HepG2 (cell line): ENCODE measurements around the gene CFAP97. TPM values are rescaled to one million over a fixed set of nuclear protein-coding genes. Genes with fewer than 3 reads are reported as not detected.

ENCODE experiments used
- ATAC-seq: fragments of 200-7000 bp; cut with Tn5 transposase; 3 replicates; pipeline ENCODE4 v1.9.1; 2020; ENCODE audit warnings: mild to moderate bottlenecking, moderate library complexity
- BruUV-seq: library from RNA; stranded (reverse); fragments of 400-500 nt; replicated peaks from 2 replicates; lab custom pipeline; 2021; lab: Mats Ljungman, UMichigan
- CTCF ChIA-PET: fragments of 300-600 bp; formaldehyde crosslinking; extraction: SDS; loops from one replicate; lab custom pipeline; 2021; ENCODE audit warnings: low total read pairs, inconsistent platforms, low intra/inter-chr PET ratio; lab: Yijun Ruan, JAX
- POLR2A ChIA-PET: fragments of 350-600 bp; sonication (Branson Sonifier 250); formaldehyde crosslinking; loops from one replicate; lab custom pipeline; 2020; ENCODE audit warnings: antibody characterized with exemption, inconsistent platforms; lab: Yijun Ruan, JAX
- DNase-seq: peaks from one replicate; pipeline ENCODE4 v3.0.0-alpha.2; 2015; ENCODE audit warnings: low spot score
- FAIRE-seq: peaks from 3 replicates; lab custom pipeline; 2011; peaks lifted over from hg19 to GRCh38; lab: Jason Lieb, UNC
- H2AFZ ChIP-seq: one replicate; pipeline ENCODE4 v1.6.1; 2011; ENCODE audit warnings: low read length, inconsistent platforms
- H3K27ac ChIP-seq: fragments of 300-600 bp; 3 replicates; pipeline ENCODE4 v1.8.0; 2011; ENCODE audit warnings: mixed run types, mild to moderate bottlenecking, mixed read lengths, low read length, inconsistent platforms; ENCODE audit not compliant: insufficient read depth; ENCODE audit errors: extremely low read length
- H3K27me3 ChIP-seq, 2 experiments: fragments of 200-600 bp in 1 of 2; 2 replicates in 1 of 2; 3 replicates in 1 of 2; pipeline versions ENCODE4 v1.6.0 to v1.8.0; 2011; ENCODE audit warnings: low read length in 2 of 2, mild to moderate bottlenecking in 2 of 2, moderate library complexity in 2 of 2, inconsistent platforms in 1 of 2; ENCODE audit not compliant: insufficient read depth in 2 of 2, control insufficient read depth in 1 of 2
- H3K36me3 ChIP-seq, 2 experiments: fragments of 200-600 bp in 1 of 2; replicated peaks in 1 of 2; 2 replicates in 1 of 2; 3 replicates in 1 of 2; pipeline versions ENCODE4 v1.5.1 to v1.8.0; 2011; ENCODE audit warnings: low read length in 2 of 2, inconsistent platforms in 1 of 2; ENCODE audit not compliant: insufficient read depth in 2 of 2, control insufficient read depth in 1 of 2
- H3K4me1 ChIP-seq: 2 replicates; pipeline ENCODE4 v1.5.1; 2012; ENCODE audit warnings: low read length, inconsistent platforms; ENCODE audit not compliant: insufficient read depth
- H3K4me2 ChIP-seq: 2 replicates; pipeline ENCODE4 v1.6.0; 2011; ENCODE audit warnings: low read depth, low read length, inconsistent platforms
- H3K4me3 ChIP-seq, 3 experiments: fragments of 200-600 bp in 1 of 3; sonication (generic), shearing (Covaris generic) in 1 of 3; replicated peaks in 1 of 3; 2 replicates each; pipeline ENCODE4 v1.5.1; 2011 to 2016; ENCODE audit warnings: low read length in 3 of 3, inconsistent platforms in 2 of 3, low read depth in 2 of 3, mild to moderate bottlenecking in 2 of 3, control low read depth in 1 of 3, mixed read lengths in 1 of 3; ENCODE audit not compliant: insufficient read depth in 1 of 3
- H3K79me2 ChIP-seq: one replicate; pipeline ENCODE4 v1.6.1; 2011; ENCODE audit warnings: low read length, inconsistent platforms; ENCODE audit not compliant: insufficient read depth
- H3K9ac ChIP-seq: 2 replicates; pipeline ENCODE4 v1.6.0; 2011; ENCODE audit warnings: mild to moderate bottlenecking, low read depth, low read length, inconsistent platforms; ENCODE audit not compliant: insufficient read depth
- H3K9me3 ChIP-seq: 2 replicates; pipeline ENCODE4 v1.5.1; 2012; ENCODE audit warnings: mild to moderate bottlenecking, low read length
- H4K20me1 ChIP-seq: 2 replicates; pipeline ENCODE4 v1.6.0; 2011; ENCODE audit warnings: inconsistent platforms, mild to moderate bottlenecking, low read length, moderate library complexity; ENCODE audit not compliant: insufficient read depth
- AKAP8 ChIP-seq: sonication (generic); formaldehyde crosslinking; IDR thresholded peaks from 2 replicates; pipeline ENCODE4 v1.5.1; 2020; ENCODE audit warnings: mild to moderate bottlenecking, missing genetic modification reagents
- CEBPG ChIP-seq: IDR thresholded peaks from 2 replicates; pipeline ENCODE4 v1.6.1; 2016
- FOSL2 ChIP-seq: sonication (generic); formaldehyde crosslinking; IDR thresholded peaks from 2 replicates; pipeline ENCODE4 v1.4.0; 2020; ENCODE audit warnings: missing genetic modification reagents
- MLLT10 ChIP-seq: sonication (generic); formaldehyde crosslinking; IDR thresholded peaks from 2 replicates; pipeline ENCODE4 v1.4.0; 2020; ENCODE audit warnings: missing genetic modification reagents
- PCBP2 ChIP-seq: fragments of 200-400 bp; formaldehyde crosslinking; optimal IDR thresholded peaks from 2 replicates; pipeline ENCODE3; 2018; ENCODE audit warnings: low read length, low read depth; ENCODE audit not compliant: poor library complexity, severe bottlenecking
- PHF21A ChIP-seq: sonication (generic); formaldehyde crosslinking; IDR thresholded peaks from 2 replicates; pipeline ENCODE4 v1.5.0; 2020; ENCODE audit warnings: mild to moderate bottlenecking, missing genetic modification reagents
- RBAK ChIP-seq: sonication (generic); formaldehyde crosslinking; IDR thresholded peaks from 2 replicates; pipeline ENCODE4 v1.5.1; 2020; ENCODE audit warnings: mild to moderate bottlenecking, missing genetic modification reagents
- RCOR2 ChIP-seq: IDR thresholded peaks from 2 replicates; pipeline ENCODE4 v1.6.1; 2016; ENCODE audit warnings: missing biosample characterization, missing genetic modification reagents
- SALL1 ChIP-seq: sonication (generic); formaldehyde crosslinking; IDR thresholded peaks from 2 replicates; pipeline ENCODE4 v1.8.0; 2022; ENCODE audit warnings: mild to moderate bottlenecking, missing genetic modification reagents
- YEATS2 ChIP-seq: sonication (generic); formaldehyde crosslinking; IDR thresholded peaks from 2 replicates; pipeline ENCODE4 v1.4.0; 2020; ENCODE audit warnings: missing genetic modification reagents, borderline replicate concordance
- ZMAT3 ChIP-seq: sonication (generic); formaldehyde crosslinking; conservative IDR thresholded peaks from 2 replicates; pipeline ENCODE4 v1.7.0; 2021; ENCODE audit warnings: missing genetic modification reagents
- ZNF331 ChIP-seq: sonication (generic); formaldehyde crosslinking; IDR thresholded peaks from 2 replicates; pipeline ENCODE4 v1.4.0; 2020; ENCODE audit warnings: missing genetic modification reagents
- ZNF34 ChIP-seq: sonication (generic); formaldehyde crosslinking; IDR thresholded peaks from 2 replicates; pipeline ENCODE4 v1.4.0; 2020; ENCODE audit warnings: mild to moderate bottlenecking, missing genetic modification reagents, borderline replicate concordance
- ZNF547 ChIP-seq: sonication (generic); formaldehyde crosslinking; IDR thresholded peaks from 2 replicates; pipeline ENCODE4 v1.5.1; 2020; ENCODE audit warnings: mild to moderate bottlenecking, missing genetic modification reagents
- WGBS: methylation state at CpG from one replicate; pipeline ENCODE4 v1.1.6; 2017; ENCODE audit warnings: low lambda C conversion rate; 5-methylcytosine and 5-hydroxymethylcytosine counted together
- in situ Hi-C: cut with HindIII; loops from 2 replicates; pipeline ENCODE4 v1.10.0; 2017; ENCODE audit warnings: low pct_unique_long_range_greater_than_20kb; ENCODE audit not compliant: extremely low pct_ligation_motif_present
- intact Hi-C: fragments of 100-400 bp; cut with micrococcal nuclease; formaldehyde crosslinking; loops from one replicate; pipeline ENCODE4 v1.10.0; 2022; ENCODE audit not compliant: unreplicated experiment
- polyA plus RNA-seq, 8 experiments: library from polyadenylated mRNA; depleted of rRNA in 3 of 8; stranded (reverse) in 7 of 8; unstranded in 1 of 8; fragments of >200 nt; fragmentation: Illumina TruSeq in 4 of 8; extraction: Trizol in 4 of 8; gene quantifications; 2 replicates each; pipeline versions ENCODE4 v1.2.1 to v1.2.3, GENCODE V29; 2011 to 2016; ENCODE audit warnings: low read depth in 4 of 8, missing spikeins in 1 of 8, mixed read lengths in 1 of 8; ENCODE audit not compliant: insufficient read depth in 1 of 8
- total RNA-seq, 5 experiments: library from RNA; depleted of rRNA; stranded (reverse); fragments of >200 nt; fragmentation: Illumina TruSeq; extraction: Trizol; gene quantifications; 2 replicates each; pipeline ENCODE4 v1.2.3, GENCODE V29; 2016; ENCODE audit warnings: low read depth in 1 of 5
- TF ChIP-seq, protein P1 (sequence below): sonication (generic); formaldehyde crosslinking; IDR thresholded peaks from 2 replicates; pipeline ENCODE4 v1.8.1; 2022; ENCODE audit warnings: mild to moderate bottlenecking, missing genetic modification reagents

CFAP97 gene
- total and polyA plus RNA-seq, 2 of the 13 experiments (the other 11 are each of a cell fraction or from before 2014, with no cell fraction given), result 32.1 to 44.4 TPM

DNA sequence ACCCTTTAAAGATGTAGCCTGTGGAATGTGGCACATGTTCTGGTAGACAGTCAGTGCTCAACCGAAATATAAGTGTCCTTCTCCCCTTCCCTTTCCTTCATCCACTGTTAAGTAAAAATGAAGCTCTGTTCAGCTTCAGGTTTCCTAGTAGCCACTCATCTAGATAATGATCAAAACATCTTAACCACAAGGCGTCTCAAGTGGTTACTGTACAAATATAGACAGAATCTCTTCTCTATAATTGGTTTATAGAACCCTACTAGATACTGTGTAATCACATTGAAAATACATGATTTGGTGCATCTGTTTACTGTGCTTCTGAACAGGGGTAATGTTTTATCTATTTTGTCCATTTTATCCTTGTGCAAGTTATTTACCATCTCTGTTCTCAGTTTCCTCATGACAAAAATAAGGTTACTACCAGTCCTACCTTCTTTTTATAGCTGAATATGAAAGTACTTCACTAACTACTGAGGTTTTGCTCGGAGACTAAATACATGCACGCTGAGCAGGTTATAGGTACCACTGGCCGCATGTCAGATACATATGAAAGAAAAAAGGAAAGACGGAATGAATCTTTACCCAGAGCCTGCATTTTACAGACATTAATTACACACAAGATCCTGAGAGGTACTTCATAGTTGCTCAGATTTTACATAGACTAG is 81.0 kb downstream of the CFAP97 start:
- no TSS peak for BruUV-seq
- no peak for TF ChIP-seq AKAP8
- no peak for TF ChIP-seq YEATS2 (CRISPR knock-in tag)
- TF ChIP-seq PCBP2, result no peak
- no peak for TF ChIP-seq MLLT10 (CRISPR knock-in tag)
- no peak for TF ChIP-seq ZNF34 (CRISPR knock-in tag)
- TF ChIP-seq PHF21A (CRISPR knock-in tag), result no peak
- TF ChIP-seq ZNF547 (CRISPR knock-in tag), result no peak
- TF ChIP-seq ZNF331 (CRISPR knock-in tag), result no peak
- in situ Hi-C loops (no loop called here), intact Hi-C loops (no loop called here)
- Histone ChIP-seq H3K79me2 (no peaks in the 10 kb centered on the region), H3K9ac (no peak overlapping the region), H3K4me1 (peaks cover 11% of the 10 kb centered on the region; the same call in 1 of the 2 replicates), H3K4me2 (no peak overlapping the region), H4K20me1 (no peaks in the 10 kb centered on the region), H3K27me3 (peaks cover 2 to 30% of the 10 kb centered on the region in 2 experiments; a peak in 2 of 5 replicates), H3K27ac (no peak overlapping the region), H3K4me3 (no peak overlapping the region), H3K9me3 (no peaks in the 10 kb centered on the region), H2AFZ (no peak overlapping the region), H3K36me3 (no peaks in the 10 kb centered on the region)
- FAIRE-seq (no peak), ATAC-seq (no peak), DNase-seq (no peak)
- WGBS, result 42% methylated on average over 6 of the region's 6 CpGs
- ChIA-PET CTCF (no interaction called here), POLR2A (no interaction called here)

DNA sequence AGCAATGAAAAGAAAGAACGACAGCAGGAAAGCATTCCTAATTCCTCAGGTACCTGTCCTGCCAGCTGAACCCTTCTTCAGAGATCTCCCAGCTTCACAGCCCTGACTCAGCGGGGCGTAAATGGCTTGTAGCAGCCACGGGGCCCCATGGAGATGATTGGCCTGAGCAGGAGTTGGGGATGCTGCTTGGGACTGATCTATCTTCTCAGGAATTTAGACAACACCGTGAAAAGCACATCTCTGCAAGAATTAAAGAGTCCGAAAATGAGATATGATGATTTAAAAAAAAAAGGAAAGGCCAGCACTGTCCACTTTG is 83.2 kb downstream of the CFAP97 start:
- in situ Hi-C loops (no loop called here), intact Hi-C loops (no loop called here)
- H3K4me2 ChIP-seq, result no peak overlapping the region
- H3K4me3 ChIP-seq, result no peak overlapping the region
- no peak overlapping the region for H3K9ac ChIP-seq
- ATAC-seq (no peak), FAIRE-seq (no peak), DNase-seq (no peak)
- ChIA-PET CTCF (no interaction called here), POLR2A (no interaction called here)
- H3K27ac ChIP-seq, result no peak overlapping the region
- no peaks in the 10 kb centered on the region for H3K9me3 ChIP-seq
- no peak for TF ChIP-seq ZMAT3 (CRISPR knock-in tag)
- TF ChIP-seq, protein P1, sequence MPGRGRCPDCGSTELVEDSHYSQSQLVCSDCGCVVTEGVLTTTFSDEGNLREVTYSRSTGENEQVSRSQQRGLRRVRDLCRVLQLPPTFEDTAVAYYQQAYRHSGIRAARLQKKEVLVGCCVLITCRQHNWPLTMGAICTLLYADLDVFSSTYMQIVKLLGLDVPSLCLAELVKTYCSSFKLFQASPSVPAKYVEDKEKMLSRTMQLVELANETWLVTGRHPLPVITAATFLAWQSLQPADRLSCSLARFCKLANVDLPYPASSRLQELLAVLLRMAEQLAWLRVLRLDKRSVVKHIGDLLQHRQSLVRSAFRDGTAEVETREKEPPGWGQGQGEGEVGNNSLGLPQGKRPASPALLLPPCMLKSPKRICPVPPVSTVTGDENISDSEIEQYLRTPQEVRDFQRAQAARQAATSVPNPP (CRISPR knock-in tag), result no peak
- TF ChIP-seq SALL1 (CRISPR knock-in tag), result no peak
- TF ChIP-seq RCOR2 (CRISPR knock-in tag), result no peak
- no peak for TF ChIP-seq CEBPG
- no peak for TF ChIP-seq FOSL2 (CRISPR knock-in tag)
- no peak for TF ChIP-seq RBAK
- BruUV-seq, result no TSS peak
- WGBS, result 27% methylated on average over 6 of the region's 6 CpGs
- H2AFZ ChIP-seq, result no peak overlapping the region
- H4K20me1 ChIP-seq, result no peaks in the 10 kb centered on the region
- H3K36me3 ChIP-seq, result no peaks in the 10 kb centered on the region
- H3K27me3 ChIP-seq, result peaks cover 0 to 19% of the 10 kb centered on the region in 2 experiments; a peak in 2 of 5 replicates
- H3K4me1 ChIP-seq, result peaks cover 7% of the 10 kb centered on the region; the same call in 1 of the 2 replicates
- H3K79me2 ChIP-seq, result no peaks in the 10 kb centered on the region
